Measurements from ENCODE around the gene LMX1B.

The LMX1B gene

GRCh38 chr9:126676685-126677143 lies 63.0 kb downstream of the LMX1B start:
- no peak for DNase-seq (ENCODE audit: low read depth in 2 of 2)

GRCh38 chr9:126677188-126678084 lies 63.7 kb downstream of the LMX1B start:
- no peak for DNase-seq (ENCODE audit: low read depth in 2 of 2)

GRCh38 chr9:126678989-126679388 lies 65.3 kb downstream of the LMX1B start:
- no peak for DNase-seq (ENCODE audit: low read depth in 2 of 2)

GRCh38 chr9:126681336-126681735 lies 67.6 kb downstream of the LMX1B start:
- DNase-seq (ENCODE audit: low read depth in 2 of 2) = no peak

GRCh38 chr9:126682113-126682810 lies 68.5 kb downstream of the LMX1B start:
- DNase-seq (ENCODE audit: low read depth in 2 of 2) = no peak

- DNase-seq (ENCODE audit: low read depth in 2 of 2) = no peak
Observed at GRCh38 chr9:126682928-126683697, 69.4 kb downstream of the LMX1B start.

GRCh38 chr9:126683698-126684044 lies 69.9 kb downstream of the LMX1B start:
- DNase-seq (ENCODE audit: low read depth in 2 of 2) = no peak

GRCh38 chr9:126684345-126684744 lies 70.6 kb downstream of the LMX1B start:
- DNase-seq (ENCODE audit: low read depth in 2 of 2) = no peak

- no peak for DNase-seq (ENCODE audit: low read depth in 2 of 2)
Observed at GRCh38 chr9:126684965-126685465, 71.3 kb downstream of the LMX1B start.

GRCh38 chr9:126687930-126688461 lies 74.3 kb downstream of the LMX1B start:
- no peak for DNase-seq (ENCODE audit: low read depth in 2 of 2)

GRCh38 chr9:126688617-126689016 lies 74.9 kb downstream of the LMX1B start:
- no peak for DNase-seq (ENCODE audit: low read depth in 2 of 2)

GRCh38 chr9:126689027-126689825 lies 75.5 kb downstream of the LMX1B start:
- DNase-seq (ENCODE audit: low read depth in 2 of 2) = no peak

GRCh38 chr9:126690431-126691051 lies 76.8 kb downstream of the LMX1B start:
- DNase-seq (ENCODE audit: low read depth in 2 of 2) = peak; percentile 49 to 59

- DNase-seq (ENCODE audit: low read depth in 2 of 2) = no peak
Observed at GRCh38 chr9:126692041-126692758, 78.5 kb downstream of the LMX1B start.

GRCh38 chr9:126692759-126693427 lies 79.2 kb downstream of the LMX1B start:
- no peak for DNase-seq (ENCODE audit: low read depth in 2 of 2)

- DNase-seq (ENCODE audit: low read depth in 2 of 2) = no peak
Observed at GRCh38 chr9:126693428-126693944, 79.8 kb downstream of the LMX1B start.

GRCh38 chr9:126694206-126695081 lies 80.7 kb downstream of the LMX1B start:
- DNase-seq (ENCODE audit: low read depth in 2 of 2) = no peak

- DNase-seq (ENCODE audit: low read depth in 2 of 2) = no peak
Observed at GRCh38 chr9:126695186-126695585, 81.5 kb downstream of the LMX1B start.

All from stimulated activated CD4-positive, alpha-beta T cell treated with anti-CD3 and anti-CD28 coated beads, Interleukin-4, amount 100 ng/mL, for 48 hours (primary cell).